GM18951 (cell line): ENCODE measurements around the gene PCDHB8.
"Not testable (repeated sequence)": the region's sequence is repeated elsewhere in the genome, so short reads cannot be mapped to it uniquely, and the experiment has no call there.

Source experiments
- POLR2A ChIP-seq: IDR thresholded peaks from 4 replicates; pipeline ENCODE4 v1.6.1; 2011; ENCODE audit warnings: mild to moderate bottlenecking; ENCODE audit not compliant: insufficient read length, insufficient read depth; ENCODE audit errors: extremely low read depth
- in situ Hi-C: fragments of 300-500 bp; cut with MboI; formaldehyde crosslinking; loops from one replicate; pipeline ENCODE4 v1.12.0; 2022; ENCODE audit warnings: low sequenced_read_pairs, mixed read lengths, inconsistent platforms; ENCODE audit not compliant: unreplicated experiment

Gene PCDHB8

GRCh38 chr5:141196363-141196762, 18.8 kb downstream of the PCDHB8 start:
- in situ Hi-C loops, result no loop called here

GRCh38 chr5:141199359-141200235, 22.0 kb downstream of the PCDHB8 start, which contains the start of gene PCDHB11:
Gene PCDHB11 (plus strand): TSS chr5:141199627. CDS start chr5:141199775, 148 bp downstream.
- TF ChIP-seq POLR2A, result no peak
- in situ Hi-C loops, result no loop called here

More at GRCh38 chr5:141196363-141196762, 18.8 kb downstream of the PCDHB8 start:
- TF ChIP-seq POLR2A, result no peak

- in situ Hi-C loops, result not testable (repeated sequence)
Measured at GRCh38 chr5:141201126-141201525, 23.5 kb downstream of the PCDHB8 start.

GRCh38 chr5:141201646-141202045, 24.1 kb downstream of the PCDHB8 start:
- in situ Hi-C loops, result not testable (repeated sequence)

GRCh38 chr5:141208478-141208877, 30.9 kb downstream of the PCDHB8 start, which contains the start of gene PCDHB12:
Gene PCDHB12 (plus strand): TSS chr5:141208719. CDS start chr5:141208908, 189 bp downstream.
- in situ Hi-C loops, result no loop called here
- no peak for TF ChIP-seq POLR2A

- in situ Hi-C loops, result not testable (repeated sequence)
Measured at GRCh38 chr5:141210281-141210680, 32.7 kb downstream of the PCDHB8 start.

GRCh38 chr5:141210849-141211248, 33.3 kb downstream of the PCDHB8 start:
- in situ Hi-C loops, result not testable (repeated sequence)

GRCh38 chr5:141213656-141214339, 36.2 kb downstream of the PCDHB8 start, which contains the start of gene PCDHB13:
Gene PCDHB13 (plus strand): TSS chr5:141213919. CDS start chr5:141214124, 205 bp downstream.
- in situ Hi-C loops, result not testable (repeated sequence)

GRCh38 chr5:141214583-141214982, 37.0 kb downstream of the PCDHB8 start:
- in situ Hi-C loops, result not testable (repeated sequence)

GRCh38 chr5:141215504-141215903, 37.9 kb downstream of the PCDHB8 start:
- in situ Hi-C loops, result not testable (repeated sequence)

- in situ Hi-C loops, result not testable (repeated sequence)
Measured at GRCh38 chr5:141216035-141216434, 38.4 kb downstream of the PCDHB8 start.

GRCh38 chr5:141223112-141223783, 45.7 kb downstream of the PCDHB8 start, which contains the start of gene PCDHB14:
Gene PCDHB14 (plus strand): TSS chr5:141223343. CDS start chr5:141223506, 163 bp downstream.
- in situ Hi-C loops, result no loop called here

GRCh38 chr5:141224844-141225243, 47.3 kb downstream of the PCDHB8 start:
- in situ Hi-C loops, result not testable (repeated sequence)

More at GRCh38 chr5:141223112-141223783, 45.7 kb downstream of the PCDHB8 start, which contains the start of gene PCDHB14:
- no peak for TF ChIP-seq POLR2A

GRCh38 chr5:141225421-141225820, 47.8 kb downstream of the PCDHB8 start:
- in situ Hi-C loops, result not testable (repeated sequence)
